Left lung (tissue), 10 donors: ENCODE measurements around the gene ZDHHC12. TPM values are rescaled to one million over a fixed set of nuclear protein-coding genes. Genes with fewer than 3 reads are reported as not detected.
A peak's percentile ranks its signal among the peaks of the same experiment; 100 is the strongest.

Experiments
- ATAC-seq: fragments of 200-7000 bp; cut with Tn5 transposase; one replicate; pipeline ENCODE4 v1.9.1; 2020; ENCODE audit warnings: moderate library complexity
- DNase-seq, 4 donors: peaks; one replicate each; pipeline ENCODE4 v3.0.0-alpha.2; 2013 to 2020
- H3K27ac ChIP-seq, 2 donors: fragments of 200-600 bp; sonication (generic) in 1 of 2; one replicate each; pipeline versions ENCODE4 v1.5.0 to v1.8.0; 2020 to 2021
- H3K27me3 ChIP-seq, 2 donors: fragments of 200-600 bp; sonication (generic) in 1 of 2; one replicate each; pipeline versions ENCODE4 v1.5.0 to v1.8.0; 2020 to 2021
- H3K36me3 ChIP-seq, 2 donors: fragments of 200-600 bp; sonication (generic) in 1 of 2; one replicate each; pipeline versions ENCODE4 v1.5.0 to v1.8.0; 2020 to 2021
- H3K4me1 ChIP-seq, 2 donors: fragments of 200-600 bp; one replicate each; pipeline ENCODE4 v1.8.0; 2021
- H3K4me3 ChIP-seq, 2 donors: fragments of 200-600 bp; sonication (generic) in 1 of 2; one replicate each; pipeline versions ENCODE4 v1.5.0 to v1.8.0; 2020 to 2021; ENCODE audit warnings: mild to moderate bottlenecking in 1 of 2
- H3K9me3 ChIP-seq, 2 donors: fragments of 200-600 bp; sonication (generic) in 1 of 2; one replicate each; pipeline versions ENCODE4 v1.5.0 to v1.8.0; 2020 to 2021
- intact Hi-C, 2 donors: fragments of 100-400 bp; cut with DNase I; formaldehyde crosslinking; loops; one replicate each; pipeline versions ENCODE4 v1.11.2 to v1.14.2; 2022
- polyA plus RNA-seq, 6 donors: library from polyadenylated mRNA; unstranded; fragments of 120-200 nt; gene quantifications; one replicate each; pipeline ENCODE4 v1.2.1, GENCODE V29; 2013; ENCODE audit not compliant: insufficient read length in 6 of 6
- total RNA-seq, 2 donors: library from RNA; stranded (reverse); fragmentation: NEBNext Ultra II Directional; extraction: Animal tissue kit (Norgen Biotek cat#: 25700); gene quantifications; one replicate each; pipeline ENCODE4 v1.2.1, GENCODE V29; 2021
- TF ChIP-seq, protein P1 (sequence below), 2 donors: fragments of 200-600 bp; sonication (generic) in 1 of 2; IDR thresholded peaks; one replicate each; pipeline versions ENCODE4 v1.5.0 to v1.8.0; 2021; ENCODE audit warnings: antibody characterized with exemption in 2 of 2
- donor health status: DM: no; HTN: yes; CAD: no.
- donor health status: DM: no; HTN: no; CAD: no.

The ZDHHC12 gene
- total and polyA plus RNA-seq, 8 donors = 10.8 to 48.9 (median 12.0) TPM

GRCh38 chr9:128689293-128689774, 34.6 kb downstream of the ZDHHC12 start:
- Histone ChIP-seq H3K27me3 (no peaks in the 10 kb centered on the region), H3K9me3 (no peaks in the 10 kb centered on the region), H3K4me3 (peak overlapping the region; percentile 55 to 90), H3K27ac (peak overlapping the region; percentile 91 to 96), H3K36me3 (peaks cover 8 to 31% of the 10 kb centered on the region in 2 donors), H3K4me1 (peaks cover 25 to 64% of the 10 kb centered on the region in 2 donors)
- TF ChIP-seq, protein P1, sequence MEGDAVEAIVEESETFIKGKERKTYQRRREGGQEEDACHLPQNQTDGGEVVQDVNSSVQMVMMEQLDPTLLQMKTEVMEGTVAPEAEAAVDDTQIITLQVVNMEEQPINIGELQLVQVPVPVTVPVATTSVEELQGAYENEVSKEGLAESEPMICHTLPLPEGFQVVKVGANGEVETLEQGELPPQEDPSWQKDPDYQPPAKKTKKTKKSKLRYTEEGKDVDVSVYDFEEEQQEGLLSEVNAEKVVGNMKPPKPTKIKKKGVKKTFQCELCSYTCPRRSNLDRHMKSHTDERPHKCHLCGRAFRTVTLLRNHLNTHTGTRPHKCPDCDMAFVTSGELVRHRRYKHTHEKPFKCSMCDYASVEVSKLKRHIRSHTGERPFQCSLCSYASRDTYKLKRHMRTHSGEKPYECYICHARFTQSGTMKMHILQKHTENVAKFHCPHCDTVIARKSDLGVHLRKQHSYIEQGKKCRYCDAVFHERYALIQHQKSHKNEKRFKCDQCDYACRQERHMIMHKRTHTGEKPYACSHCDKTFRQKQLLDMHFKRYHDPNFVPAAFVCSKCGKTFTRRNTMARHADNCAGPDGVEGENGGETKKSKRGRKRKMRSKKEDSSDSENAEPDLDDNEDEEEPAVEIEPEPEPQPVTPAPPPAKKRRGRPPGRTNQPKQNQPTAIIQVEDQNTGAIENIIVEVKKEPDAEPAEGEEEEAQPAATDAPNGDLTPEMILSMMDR (IDR thresholded peaks at IDR 0.05) = no peak
- intact Hi-C loops = no loop called here
- DNase-seq = peak in 1 of 4 donors; percentile 60
- peak; percentile 0 for ATAC-seq

- ATAC-seq (peak; percentile 86), DNase-seq (peak; percentile 95 to 98 (median 96))
- Histone ChIP-seq H3K27me3 (no peaks in the 10 kb centered on the region), H3K4me3 (peak within 1 kb of the TSS; percentile 68 to 90), H3K9me3 (no peaks in the 10 kb centered on the region), H3K27ac (peak within 1 kb of the TSS; percentile 96 to 97), H3K4me1 (peaks cover 27 to 66% of the 10 kb centered on the region in 2 donors), H3K36me3 (peaks cover 8 to 24% of the 10 kb centered on the region in 2 donors)
- TF ChIP-seq, protein P1 (IDR thresholded peaks at IDR 0.05) = no peak
- intact Hi-C loops = no loop called here
Observed at GRCh38 chr9:128688501-128689292, 35.2 kb downstream of the ZDHHC12 start, which contains the start of gene SET. Gene SET, plus strand, starts transcription at chr9:128689222. Its CDS starts 361 bp downstream, at chr9:128689583.

DNA sequence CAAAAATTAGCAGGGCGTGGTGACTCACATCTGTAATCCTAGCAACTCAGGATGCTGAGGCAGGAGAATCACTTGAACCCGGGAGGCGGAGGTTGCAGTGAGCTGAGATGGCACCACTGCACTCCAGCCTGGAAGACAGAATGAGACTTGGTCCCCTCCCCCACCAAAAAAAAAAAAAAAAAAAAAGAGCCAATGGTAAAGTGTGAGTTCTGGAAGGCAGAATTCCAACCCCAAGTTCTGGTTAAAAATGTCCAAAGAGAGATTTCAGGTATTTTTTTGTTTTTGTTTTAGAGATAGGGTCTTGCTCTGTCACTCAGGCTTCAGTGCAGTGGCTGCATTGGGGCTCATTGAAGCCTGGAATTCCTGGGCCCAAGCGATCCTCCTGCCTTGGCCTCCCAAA, 36.5 kb downstream of the ZDHHC12 start:
- H3K4me3 ChIP-seq = no peak overlapping the region
- H3K27me3 ChIP-seq = no peaks in the 10 kb centered on the region
- ATAC-seq (no peak), DNase-seq (peak in 1 of 4 donors; percentile 7)
- TF ChIP-seq, protein P1 (IDR thresholded peaks at IDR 0.05) = no peak
- H3K9me3 ChIP-seq = no peaks in the 10 kb centered on the region
- H3K36me3 ChIP-seq = peaks cover 2 to 12% of the 10 kb centered on the region in 2 donors
- peaks cover 27 to 79% of the 10 kb centered on the region in 2 donors for H3K4me1 ChIP-seq
- peak overlapping the region in 1 of 2 donors; percentile 96 for H3K27ac ChIP-seq
- intact Hi-C loops = no loop called here

DNA sequence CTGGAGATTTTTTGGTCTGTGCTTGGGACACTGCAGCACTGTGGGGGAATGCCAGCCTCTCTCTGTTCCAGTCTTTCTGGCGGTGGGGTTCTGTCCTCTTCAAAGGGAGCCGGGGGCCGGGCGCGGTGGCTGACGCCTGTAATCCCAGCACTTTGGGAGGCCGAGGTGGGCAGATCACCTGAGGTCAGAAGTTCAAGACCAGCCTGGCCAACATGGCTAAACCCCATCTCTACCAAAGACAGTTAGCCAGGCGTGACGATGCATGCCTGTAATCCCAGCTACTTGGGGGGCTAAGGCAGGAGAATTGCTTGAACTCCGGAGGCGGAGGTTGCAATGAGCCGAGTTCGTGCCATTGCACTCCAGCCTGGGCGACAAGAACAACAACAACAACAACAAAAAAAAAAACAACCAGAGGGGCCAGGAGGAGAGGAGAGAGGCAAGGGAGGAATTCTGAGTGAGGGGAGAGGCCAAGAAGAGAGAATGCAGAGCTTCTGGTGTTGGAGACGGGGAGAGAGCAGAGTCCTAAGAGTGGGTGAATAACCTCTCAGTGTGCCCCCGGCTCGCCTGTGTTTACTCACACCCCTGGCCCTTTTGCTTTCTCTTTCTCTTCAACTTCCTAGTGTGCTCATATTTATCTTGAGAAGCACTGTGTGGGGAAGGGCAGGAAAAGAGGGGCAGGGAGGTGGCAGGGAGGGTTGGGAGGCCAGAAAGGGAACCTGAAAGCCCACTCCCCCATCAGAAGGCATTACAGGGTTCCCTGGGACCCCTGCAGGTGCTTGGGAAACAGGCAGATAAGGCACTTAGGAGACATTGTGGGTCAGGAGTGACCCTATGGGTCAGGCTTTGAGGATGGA, 38.1 kb downstream of the ZDHHC12 start:
- no peaks in the 10 kb centered on the region for H3K27me3 ChIP-seq
- TF ChIP-seq, protein P1 (IDR thresholded peaks at IDR 0.05) = no peak
- ATAC-seq (no peak), DNase-seq (peak in 2 of 4 donors; percentile 48 to 54)
- peaks cover 21 to 70% of the 10 kb centered on the region in 2 donors for H3K4me1 ChIP-seq
- peak overlapping the region in 1 of 2 donors; percentile 86 for H3K4me3 ChIP-seq
- H3K36me3 ChIP-seq = no peaks in the 10 kb centered on the region
- intact Hi-C loops = no loop called here
- peak overlapping the region; percentile 88 to 93 for H3K27ac ChIP-seq
- H3K9me3 ChIP-seq = no peaks in the 10 kb centered on the region
